Skeletal muscle satellite cell (primary cell): ENCODE results near the gene RNGTT. TPM values are rescaled to one million over a fixed set of nuclear protein-coding genes. Genes with fewer than 3 reads are reported as not detected.

Source experiments
- small RNA-seq: library from RNA; depleted of rRNA; stranded (forward); fragments of <200 nt; gene quantifications from one replicate; pipeline ENCODE3, GENCODE V24; 2012

Gene RNGTT

Small RNAs within 50 kb of the gene (small RNA-seq; reads per million reads assigned to genes)
- gene AL079342.1, result not detected
- gene RF00045, result 0.63 reads per million
